HL-60 (cell line): ENCODE data around the gene PSMD1.

Experiments
- GABPA ChIP-seq: IDR thresholded peaks from 2 replicates; pipeline ENCODE4 v1.6.1; 2012; ENCODE audit warnings: low read depth
- POLR2AphosphoS5 ChIP-seq: IDR thresholded peaks from 2 replicates; pipeline ENCODE4 v1.6.1; 2012; ENCODE audit warnings: low read depth
- TF ChIP-seq, protein P1 (sequence below): IDR thresholded peaks from one replicate; pipeline ENCODE4 v1.5.1; 2011; ENCODE audit warnings: low read length, control low read depth, inconsistent platforms; ENCODE audit not compliant: insufficient read depth

- TF ChIP-seq, protein P1, sequence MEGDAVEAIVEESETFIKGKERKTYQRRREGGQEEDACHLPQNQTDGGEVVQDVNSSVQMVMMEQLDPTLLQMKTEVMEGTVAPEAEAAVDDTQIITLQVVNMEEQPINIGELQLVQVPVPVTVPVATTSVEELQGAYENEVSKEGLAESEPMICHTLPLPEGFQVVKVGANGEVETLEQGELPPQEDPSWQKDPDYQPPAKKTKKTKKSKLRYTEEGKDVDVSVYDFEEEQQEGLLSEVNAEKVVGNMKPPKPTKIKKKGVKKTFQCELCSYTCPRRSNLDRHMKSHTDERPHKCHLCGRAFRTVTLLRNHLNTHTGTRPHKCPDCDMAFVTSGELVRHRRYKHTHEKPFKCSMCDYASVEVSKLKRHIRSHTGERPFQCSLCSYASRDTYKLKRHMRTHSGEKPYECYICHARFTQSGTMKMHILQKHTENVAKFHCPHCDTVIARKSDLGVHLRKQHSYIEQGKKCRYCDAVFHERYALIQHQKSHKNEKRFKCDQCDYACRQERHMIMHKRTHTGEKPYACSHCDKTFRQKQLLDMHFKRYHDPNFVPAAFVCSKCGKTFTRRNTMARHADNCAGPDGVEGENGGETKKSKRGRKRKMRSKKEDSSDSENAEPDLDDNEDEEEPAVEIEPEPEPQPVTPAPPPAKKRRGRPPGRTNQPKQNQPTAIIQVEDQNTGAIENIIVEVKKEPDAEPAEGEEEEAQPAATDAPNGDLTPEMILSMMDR: no peak
- no peak for TF ChIP-seq POLR2AphosphoS5
- no peak for TF ChIP-seq GABPA
Observed at GRCh38 chr2:231049286-231050017, 7.2 kb upstream of the PSMD1 start.
